T-helper 17 cell (primary cell): Measurements from ENCODE around the gene UCK2. TPM values are rescaled to one million over a fixed set of nuclear protein-coding genes. Genes with fewer than 3 reads are reported as not detected.

Source experiments
- ATAC-seq: fragments of 150-1000 bp; cut with Tn5 transposase; 2 replicates; pipeline ENCODE4 v1.10.0; 2021; ENCODE audit warnings: mild to moderate bottlenecking, moderate library complexity
- DNase-seq, 3 donors: peaks; one replicate each; pipeline versions ENCODE4 v3.0.0 to v3.0.0-alpha.2; 2020 to 2021
- H3K9me3 ChIP-seq: one replicate; pipeline ENCODE4 v1.7.0; 2013; ENCODE audit warnings: low read length, mild to moderate bottlenecking; ENCODE audit not compliant: control insufficient read depth, poor library complexity, severe bottlenecking
- H3K27ac Mint-ChIP-seq: one replicate; pipeline ENCODE4 v1.8.0; 2022; ENCODE audit warnings: mild to moderate bottlenecking, moderate library complexity, mixed read lengths
- H3K27me3 Mint-ChIP-seq: one replicate; pipeline ENCODE4 v1.8.0; 2022; ENCODE audit warnings: mixed read lengths
- H3K36me3 Mint-ChIP-seq: one replicate; pipeline ENCODE4 v1.8.0; 2022; ENCODE audit warnings: low read depth, mixed read lengths
- H3K4me1 Mint-ChIP-seq: one replicate; pipeline ENCODE4 v1.8.0; 2022; ENCODE audit warnings: mild to moderate bottlenecking, mixed read lengths
- H3K4me3 Mint-ChIP-seq: one replicate; pipeline ENCODE4 v1.8.0; 2022; ENCODE audit warnings: mild to moderate bottlenecking, moderate library complexity, mixed read lengths
- total RNA-seq, 4 donors: library from RNA in 2 of 4; stranded (reverse) in 2 of 4; gene quantifications; one replicate each; pipeline ENCODE4 v1.2.3 and lab custom pipeline; 2022 to 2026

The UCK2 gene
- total RNA-seq, 2 donors from 2014 or later: 3.3 to 5.6 TPM

- peaks cover 12% of the 10 kb centered on the region for H3K4me1 Mint-ChIP-seq
- H3K27me3 Mint-ChIP-seq: no peaks in the 10 kb centered on the region
- H3K4me3 Mint-ChIP-seq: no peak overlapping the region
These were observed 55.6 kb downstream of the UCK2 start for GRCh38 chr1:165883056-165883455.

GRCh38 chr1:165884009-165884689, 56.7 kb downstream of the UCK2 start:
- DNase-seq (no peak), ATAC-seq (no peak)
- Mint-ChIP-seq H3K27ac (no peak overlapping the region), H3K4me3 (no peak overlapping the region), H3K27me3 (no peaks in the 10 kb centered on the region), H3K4me1 (peaks cover 12% of the 10 kb centered on the region), H3K36me3 (peaks cover 2% of the 10 kb centered on the region)
- H3K9me3 ChIP-seq: no peaks in the 10 kb centered on the region

More at GRCh38 chr1:165883056-165883455, 55.6 kb downstream of the UCK2 start:
- no peaks in the 10 kb centered on the region for H3K9me3 ChIP-seq
- no peak for ATAC-seq
- no peak for DNase-seq
- Mint-ChIP-seq H3K27ac (no peak overlapping the region), H3K36me3 (peaks cover 2% of the 10 kb centered on the region)

- ATAC-seq (no peak), DNase-seq (no peak)
- no peak overlapping the region for H3K4me3 Mint-ChIP-seq
- H3K27me3 Mint-ChIP-seq: no peaks in the 10 kb centered on the region
- peaks cover 12% of the 10 kb centered on the region for H3K4me1 Mint-ChIP-seq
- H3K36me3 Mint-ChIP-seq: peaks cover 2% of the 10 kb centered on the region
- H3K27ac Mint-ChIP-seq: no peak overlapping the region
- H3K9me3 ChIP-seq: no peaks in the 10 kb centered on the region
These were observed 57.4 kb downstream of the UCK2 start for GRCh38 chr1:165884690-165885304.

- no peak overlapping the region for H3K27ac Mint-ChIP-seq
- no peak overlapping the region for H3K4me3 Mint-ChIP-seq
- ATAC-seq (no peak), DNase-seq (no peak)
- peaks cover 14% of the 10 kb centered on the region for H3K4me1 Mint-ChIP-seq
- peaks cover 2% of the 10 kb centered on the region for H3K36me3 Mint-ChIP-seq
- H3K27me3 Mint-ChIP-seq: no peaks in the 10 kb centered on the region
- no peaks in the 10 kb centered on the region for H3K9me3 ChIP-seq
These were observed 57.9 kb downstream of the UCK2 start for GRCh38 chr1:165885305-165885694.

- no peaks in the 10 kb centered on the region for H3K9me3 ChIP-seq
- DNase-seq: no peak
- H3K27me3 Mint-ChIP-seq: no peaks in the 10 kb centered on the region
- H3K27ac Mint-ChIP-seq: no peak overlapping the region
- H3K4me3 Mint-ChIP-seq: no peak overlapping the region
- peaks cover 13% of the 10 kb centered on the region for H3K4me1 Mint-ChIP-seq
- peaks cover 2% of the 10 kb centered on the region for H3K36me3 Mint-ChIP-seq
- ATAC-seq: no peak
These were observed 58.8 kb downstream of the UCK2 start for GRCh38 chr1:165886193-165886592.

- no peak for DNase-seq
- ATAC-seq: no peak
- H3K4me1 Mint-ChIP-seq: peaks cover 13% of the 10 kb centered on the region
- no peaks in the 10 kb centered on the region for H3K27me3 Mint-ChIP-seq
- H3K27ac Mint-ChIP-seq: no peak overlapping the region
- H3K36me3 Mint-ChIP-seq: peaks cover 5% of the 10 kb centered on the region
- H3K4me3 Mint-ChIP-seq: no peak overlapping the region
- no peaks in the 10 kb centered on the region for H3K9me3 ChIP-seq
These were observed 59.6 kb downstream of the UCK2 start for GRCh38 chr1:165886983-165887382.

- no peak for ATAC-seq
- Mint-ChIP-seq H3K36me3 (peaks cover 11% of the 10 kb centered on the region), H3K4me3 (no peak overlapping the region), H3K4me1 (peaks cover 18% of the 10 kb centered on the region), H3K27me3 (no peaks in the 10 kb centered on the region), H3K27ac (no peak overlapping the region)
- no peak for DNase-seq
- no peaks in the 10 kb centered on the region for H3K9me3 ChIP-seq
These were observed 60.6 kb downstream of the UCK2 start for GRCh38 chr1:165887877-165888551.

- no peak for DNase-seq
- H3K4me1 Mint-ChIP-seq: peaks cover 18% of the 10 kb centered on the region
- H3K9me3 ChIP-seq: no peaks in the 10 kb centered on the region
- peaks cover 14% of the 10 kb centered on the region for H3K36me3 Mint-ChIP-seq
- no peak overlapping the region for H3K4me3 Mint-ChIP-seq
- ATAC-seq: no peak
- H3K27me3 Mint-ChIP-seq: no peaks in the 10 kb centered on the region
- H3K27ac Mint-ChIP-seq: no peak overlapping the region
These were observed 61.1 kb downstream of the UCK2 start for GRCh38 chr1:165888552-165888920.

GRCh38 chr1:165890684-165891083, 63.3 kb downstream of the UCK2 start:
- DNase-seq (no peak), ATAC-seq (no peak)
- Mint-ChIP-seq H3K36me3 (peaks cover 14% of the 10 kb centered on the region), H3K27me3 (no peaks in the 10 kb centered on the region), H3K4me1 (peaks cover 15% of the 10 kb centered on the region), H3K4me3 (no peak overlapping the region), H3K27ac (no peak overlapping the region)
- no peaks in the 10 kb centered on the region for H3K9me3 ChIP-seq

GRCh38 chr1:165891111-165891860, 63.9 kb downstream of the UCK2 start:
- ATAC-seq (no peak), DNase-seq (no peak)
- Mint-ChIP-seq H3K36me3 (peaks cover 14% of the 10 kb centered on the region), H3K27ac (no peak overlapping the region), H3K4me1 (peaks cover 14% of the 10 kb centered on the region), H3K4me3 (no peak overlapping the region), H3K27me3 (no peaks in the 10 kb centered on the region)
- no peaks in the 10 kb centered on the region for H3K9me3 ChIP-seq

GRCh38 chr1:165892935-165893334, 65.5 kb downstream of the UCK2 start:
- H3K27ac Mint-ChIP-seq: no peak overlapping the region
- H3K4me1 Mint-ChIP-seq: peaks cover 17% of the 10 kb centered on the region
- H3K9me3 ChIP-seq: no peaks in the 10 kb centered on the region

GRCh38 chr1:165893507-165893906, 66.1 kb downstream of the UCK2 start:
- Mint-ChIP-seq H3K27me3 (no peaks in the 10 kb centered on the region), H3K4me3 (no peak overlapping the region), H3K4me1 (peaks cover 17% of the 10 kb centered on the region), H3K27ac (no peak overlapping the region), H3K36me3 (peaks cover 12% of the 10 kb centered on the region)
- no peak for ATAC-seq
- no peak for DNase-seq
- no peaks in the 10 kb centered on the region for H3K9me3 ChIP-seq

More at GRCh38 chr1:165892935-165893334, 65.5 kb downstream of the UCK2 start:
- DNase-seq: no peak
- no peak overlapping the region for H3K4me3 Mint-ChIP-seq
- no peaks in the 10 kb centered on the region for H3K27me3 Mint-ChIP-seq
- H3K36me3 Mint-ChIP-seq: peaks cover 12% of the 10 kb centered on the region
- no peak for ATAC-seq

GRCh38 chr1:165894591-165894990, 67.2 kb downstream of the UCK2 start:
- Mint-ChIP-seq H3K27me3 (no peaks in the 10 kb centered on the region), H3K4me3 (no peak overlapping the region), H3K4me1 (peaks cover 17% of the 10 kb centered on the region), H3K36me3 (peaks cover 12% of the 10 kb centered on the region), H3K27ac (no peak overlapping the region)
- DNase-seq (no peak), ATAC-seq (no peak)
- H3K9me3 ChIP-seq: no peaks in the 10 kb centered on the region
